Liver (tissue), 9 donors: ENCODE measurements around the gene PLEKHA7. TPM values are rescaled to one million over a fixed set of nuclear protein-coding genes. Genes with fewer than 3 reads are reported as not detected.

Experiments used
- DNase-seq: peaks from one replicate; pipeline ENCODE4 v3.0.0-alpha.2; 2017; ENCODE audit warnings: low spot score
- H3K27ac ChIP-seq, 2 donors: one replicate each; pipeline ENCODE4 v1.7.0; 2013; ENCODE audit warnings: inconsistent platforms in 2 of 2, low read length in 2 of 2, control low read depth in 1 of 2, low read depth in 1 of 2, mild to moderate bottlenecking in 1 of 2
- H3K27me3 ChIP-seq, 4 donors: one replicate each; pipeline versions ENCODE4 v1.6.1 to v1.7.0; 2013; ENCODE audit warnings: low read length in 3 of 4, inconsistent platforms in 1 of 4, mild to moderate bottlenecking in 1 of 4, moderate library complexity in 1 of 4; ENCODE audit not compliant: control insufficient read depth in 4 of 4, insufficient read depth in 4 of 4
- H3K36me3 ChIP-seq, 4 donors: one replicate each; pipeline versions ENCODE4 v1.6.1 to v1.7.0; 2013; ENCODE audit warnings: low read length in 3 of 4, mild to moderate bottlenecking in 3 of 4, low read depth in 1 of 4, moderate library complexity in 1 of 4; ENCODE audit not compliant: control insufficient read depth in 4 of 4, insufficient read depth in 3 of 4
- H3K4me1 ChIP-seq, 4 donors: one replicate each; pipeline versions ENCODE4 v1.6.1 to v1.7.0; 2013; ENCODE audit warnings: low read length in 3 of 4, mild to moderate bottlenecking in 3 of 4, moderate library complexity in 1 of 4; ENCODE audit not compliant: control insufficient read depth in 4 of 4, insufficient read depth in 4 of 4
- H3K4me3 ChIP-seq, 3 donors: one replicate each; pipeline versions ENCODE4 v1.6.1 to v1.7.0; 2013; ENCODE audit warnings: low read length in 3 of 3, control low read depth in 1 of 3, low read depth in 1 of 3, mild to moderate bottlenecking in 1 of 3
- H3K9ac ChIP-seq, 2 donors: one replicate each; pipeline ENCODE4 v1.7.0; 2013; ENCODE audit warnings: low read length in 2 of 2, mild to moderate bottlenecking in 2 of 2, moderate library complexity in 2 of 2, control low read depth in 1 of 2, low read depth in 1 of 2
- H3K9me3 ChIP-seq, 4 donors: one replicate each; pipeline versions ENCODE4 v1.6.1 to v1.7.0; 2013; ENCODE audit warnings: low read length in 3 of 4; ENCODE audit not compliant: control insufficient read depth in 4 of 4
- ATF3 ChIP-seq: IDR thresholded peaks from 2 replicates; pipeline ENCODE4 v1.6.1; 2016; ENCODE audit warnings: antibody characterized with exemption
- CTCF ChIP-seq: fragments of 150-350 bp; IDR thresholded peaks from 2 replicates; pipeline ENCODE4 v1.5.1; 2017; ENCODE audit warnings: improper control_type of control experiment, low read depth, low read length; ENCODE audit not compliant: missing input control
- EGR1 ChIP-seq, 2 donors: IDR thresholded peaks; 2 replicates each; pipeline ENCODE4 v1.6.1; 2016 to 2018; ENCODE audit warnings: antibody characterized with exemption in 2 of 2, low read depth in 2 of 2
- FOXA1 ChIP-seq: IDR thresholded peaks from 2 replicates; pipeline ENCODE4 v1.6.1; 2016; ENCODE audit warnings: antibody characterized with exemption
- FOXA2 ChIP-seq: IDR thresholded peaks from 2 replicates; pipeline ENCODE4 v1.6.1; 2016; ENCODE audit warnings: antibody characterized with exemption
- GABPA ChIP-seq, 2 donors: IDR thresholded peaks in 1 of 2; conservative IDR thresholded peaks in 1 of 2; 2 replicates each; pipeline ENCODE4 v1.6.1; 2016; ENCODE audit warnings: antibody characterized with exemption in 2 of 2, mild to moderate bottlenecking in 1 of 2, moderate library complexity in 1 of 2
- HNF4A ChIP-seq, 2 donors: conservative IDR thresholded peaks; 2 replicates each; pipeline ENCODE4 v1.6.1; 2016; ENCODE audit warnings: antibody characterized with exemption in 2 of 2, mild to moderate bottlenecking in 2 of 2
- HNF4G ChIP-seq: IDR thresholded peaks from 2 replicates; pipeline ENCODE4 v1.6.1; 2016; ENCODE audit warnings: antibody characterized with exemption
- JUND ChIP-seq, 2 donors: IDR thresholded peaks; 2 replicates each; pipeline ENCODE4 v1.6.1; 2016; ENCODE audit warnings: antibody characterized with exemption in 2 of 2
- MAX ChIP-seq: IDR thresholded peaks from 2 replicates; pipeline ENCODE4 v1.6.1; 2016; ENCODE audit warnings: antibody characterized with exemption
- NR2F2 ChIP-seq: IDR thresholded peaks from 2 replicates; pipeline ENCODE4 v1.6.1; 2016; ENCODE audit warnings: antibody characterized with exemption
- RAD21 ChIP-seq, 2 donors: IDR thresholded peaks; 2 replicates each; pipeline ENCODE4 v1.6.1; 2016; ENCODE audit warnings: antibody characterized with exemption in 2 of 2, mild to moderate bottlenecking in 2 of 2
- REST ChIP-seq: IDR thresholded peaks from 2 replicates; pipeline ENCODE4 v1.6.1; 2016; ENCODE audit warnings: antibody characterized with exemption, mild to moderate bottlenecking
- RXRA ChIP-seq, 2 donors: IDR thresholded peaks; 2 replicates each; pipeline ENCODE4 v1.6.1; 2017 to 2018; ENCODE audit warnings: antibody characterized with exemption in 2 of 2, mild to moderate bottlenecking in 1 of 2
- SP1 ChIP-seq: IDR thresholded peaks from 2 replicates; pipeline ENCODE4 v1.6.1; 2018; ENCODE audit warnings: antibody characterized with exemption, mild to moderate bottlenecking
- TAF1 ChIP-seq: conservative IDR thresholded peaks from 2 replicates; pipeline ENCODE4 v1.6.1; 2016; ENCODE audit warnings: antibody characterized with exemption, mild to moderate bottlenecking
- YY1 ChIP-seq: IDR thresholded peaks from 2 replicates; pipeline ENCODE4 v1.6.1; 2016; ENCODE audit warnings: antibody characterized with exemption, mild to moderate bottlenecking
- ZBTB33 ChIP-seq: IDR thresholded peaks from 2 replicates; pipeline ENCODE4 v1.6.1; 2016; ENCODE audit warnings: antibody characterized with exemption
- WGBS: extraction: QIAGEN DNeasy Blood & Tissue Kit; methylation state at CpG from one replicate; pipeline ENCODE4 v1.1.7; 2013; 5-methylcytosine and 5-hydroxymethylcytosine counted together
- polyA plus RNA-seq, 2 donors: library from polyadenylated mRNA; stranded (reverse) in 1 of 2; unstranded in 1 of 2; fragments of 200-250 nt in 1 of 2; fragments of >200 nt in 1 of 2; fragmentation: Nextera tagmentation in 1 of 2; extraction: Ambion mirVana in 1 of 2; gene quantifications; one replicate each; pipeline versions ENCODE4 v1.2.1 to v1.2.3, GENCODE V29; 2013 to 2015
- total RNA-seq, 2 donors: library from RNA; depleted of rRNA; stranded (reverse); fragments of >200 nt; gene quantifications; one replicate each; pipeline ENCODE4 v1.2.3, GENCODE V29; 2014
- donor health status: healthy.
- donor health status: healthy.
- donor health status: healthy.
- donor health status: healthy.
- donor health status: healthy.

Gene PLEKHA7
- total and polyA plus RNA-seq, 4 donors: 6.1 to 28.8 (median 8.5) TPM

GRCh38 chr11:16833026-16833425 is 181.2 kb downstream of the PLEKHA7 start (continued):
- no peak for TF ChIP-seq REST
- no peak for TF ChIP-seq FOXA1
- no peak for TF ChIP-seq FOXA2

GRCh38 chr11:16832193-16832539 is 182.0 kb downstream of the PLEKHA7 start:
- DNase-seq: no peak
- TF ChIP-seq RAD21 (IDR thresholded peaks at IDR 0.05) (no peak), FOXA1 (no peak), CTCF (no peak), ZBTB33 (no peak), SP1 (no peak), RXRA (IDR thresholded peaks at IDR 0.05) (no peak), EGR1 (IDR thresholded peaks at IDR 0.05; ENCODE audit: low read depth in 2 of 2) (no peak), FOXA2 (no peak), REST (no peak), ATF3 (no peak), YY1 (no peak), HNF4A (conservative IDR thresholded peaks at IDR 0.05) (no peak), GABPA (IDR thresholded peaks at IDR 0.05 in 1 of 2, conservative IDR thresholded peaks at IDR 0.05 in 1 of 2) (no peak), JUND (IDR thresholded peaks at IDR 0.05) (no peak), TAF1 (no peak), MAX (no peak), HNF4G (no peak), NR2F2 (no peak)
- WGBS: 100% methylated on average over 1 of the region's 1 CpG
- Histone ChIP-seq H3K4me1 (no peaks in the 10 kb centered on the region), H3K27me3 (no peaks in the 10 kb centered on the region), H3K27ac (no peak overlapping the region), H3K36me3 (peaks cover 0 to 23% (median 12%) of the 10 kb centered on the region in 4 donors), H3K9ac (no peak overlapping the region), H3K4me3 (no peak overlapping the region), H3K9me3 (no peaks in the 10 kb centered on the region)
